ENCODE results near the gene DCDC2C. TPM values are rescaled to one million over a fixed set of nuclear protein-coding genes. Genes with fewer than 3 reads are reported as not detected.
A peak's percentile ranks its signal among the peaks of the same experiment; 100 is the strongest.

DCDC2C gene
- total and polyA plus RNA-seq, 2 of the 4 experiments (the other 2 are of a cell fraction), result not detected

GRCh38 chr2:3657881-3658280 lies 45.5 kb upstream of the DCDC2C start, which contains the start of gene ALLC:
Gene ALLC (plus strand): TSS chr2:3658200. CDS start chr2:3671158, 12,958 bp downstream.
- H3K23ac ChIP-seq (ENCODE audit: low read depth, low read length), result no peak within 1 kb of the TSS
- no peak for ATAC-seq (ENCODE audit: low read depth)
- H4K20me1 ChIP-seq (ENCODE audit: insufficient read depth, low read length), result no peaks in the 10 kb centered on the region
- no peak within 1 kb of the TSS for H4K91ac ChIP-seq (ENCODE audit: insufficient read depth, low read depth, low read length)
- intact Hi-C loops (cut with micrococcal nuclease), result no loop called here
- no peak within 1 kb of the TSS for H3K9ac ChIP-seq (ENCODE audit: low read depth, low read length)
- no peak within 1 kb of the TSS for H3K4me2 ChIP-seq (ENCODE audit: low read depth, low read length)
- no peak within 1 kb of the TSS for H3K56ac ChIP-seq (ENCODE audit: extremely low read depth, insufficient read depth, low read length)
- H3K79me1 ChIP-seq (ENCODE audit: low read depth in 1 of 2, low read length in 2 of 2), result no peaks in the 10 kb centered on the region
- peak within 1 kb of the TSS; percentile 41 for H2AFZ ChIP-seq (replicated peaks; ENCODE audit: low read length, poor library complexity)
- in situ Hi-C loops (cut with MboI; ENCODE audit: low sequenced_read_pairs), result loop anchor here (25.0 kb wide), 1 partner anchor 1796 kb away; no protein-coding TSS in a partner anchor
- no peak within 1 kb of the TSS for H3K4ac ChIP-seq (ENCODE audit: low read depth, low read length)
- no peak within 1 kb of the TSS for H3K14ac ChIP-seq (replicated peaks; ENCODE audit: low read depth, low read length)
- no peaks in the 10 kb centered on the region for H3K36me3 ChIP-seq (ENCODE audit: control insufficient read depth, insufficient read depth, low read length)
- H2BK120ac ChIP-seq (ENCODE audit: low read depth, low read length), result no peak within 1 kb of the TSS
- H3K27ac ChIP-seq (ENCODE audit: insufficient read depth, low read length), result peak within 1 kb of the TSS; percentile 51; the same call in 1 of the 2 replicates
- no peak within 1 kb of the TSS for H3K4me3 ChIP-seq (ENCODE audit: insufficient read depth, low read depth, low read length)
- no peak within 1 kb of the TSS; the same call in 1 of the 2 replicates for H3K18ac ChIP-seq (ENCODE audit: low read depth, low read length)
- ChIA-PET POLR2A (ENCODE audit: unreplicated experiment) (no interaction called here), CTCF (no interaction called here)
- H4K8ac ChIP-seq (ENCODE audit: low read depth in 2 of 2, low read length in 2 of 2), result no peak within 1 kb of the TSS
- H2AK5ac ChIP-seq (ENCODE audit: low read depth, low read length), result no peak within 1 kb of the TSS; the same call in 1 of the 2 replicates
- H2AK9ac ChIP-seq (replicated peaks; ENCODE audit: low read depth, low read length, poor library complexity), result no peak within 1 kb of the TSS
- no peaks in the 10 kb centered on the region for H3K9me1 ChIP-seq (ENCODE audit: insufficient read depth, low read length)
- H3K4me1 ChIP-seq (ENCODE audit: control insufficient read depth, insufficient read depth, low read length), result peaks cover 10% of the 10 kb centered on the region; the same call in 1 of the 2 replicates
- no peak within 1 kb of the TSS; the same call in 2 of the 3 replicates for H2BK15ac ChIP-seq (ENCODE audit: low read depth, low read length)
- no peaks in the 10 kb centered on the region; the same call in 1 of the 2 replicates for H3K27me3 ChIP-seq (ENCODE audit: control insufficient read depth, insufficient read depth, low read length)
- TF ChIP-seq POLR2A (IDR thresholded peaks at IDR 0.05; ENCODE audit: low read depth, low read length) (no peak), RAD21 (IDR thresholded peaks at IDR 0.05; ENCODE audit: low read length) (no peak), MXI1 (IDR thresholded peaks at IDR 0.05; ENCODE audit: borderline replicate concordance, low read depth, low read length) (no peak), NFE2L2 (IDR thresholded peaks at IDR 0.05; ENCODE audit: low read depth, low read length) (no peak), RCOR1 (IDR thresholded peaks at IDR 0.05; ENCODE audit: insufficient replicate concordance, low read length) (no peak), CHD1 (IDR thresholded peaks at IDR 0.05; ENCODE audit: low read depth, low read length) (no peak), CEBPB (IDR thresholded peaks at IDR 0.05; ENCODE audit: low read depth, low read length) (no peak), MAZ (IDR thresholded peaks at IDR 0.05; ENCODE audit: borderline replicate concordance, low read depth, low read length) (no peak), MAFK (IDR thresholded peaks at IDR 0.05; ENCODE audit: low read depth, low read length) (no peak), SMC3 (IDR thresholded peaks at IDR 0.05; ENCODE audit: low read depth, low read length) (no peak), FOS (IDR thresholded peaks at IDR 0.05; ENCODE audit: low read depth, low read length) (no peak), BHLHE40 (IDR thresholded peaks at IDR 0.05; ENCODE audit: low read depth, low read length) (no peak), RFX5 (IDR thresholded peaks at IDR 0.05; ENCODE audit: low read depth, low read length) (no peak), USF2 (IDR thresholded peaks at IDR 0.05; ENCODE audit: low read depth, low read length) (no peak), ELK1 (IDR thresholded peaks at IDR 0.05; ENCODE audit: borderline replicate concordance, low read depth, low read length) (no peak), CTCF (conservative IDR thresholded peaks at IDR 0.05; ENCODE audit: low read depth, low read length) (no peak)
- H2BK20ac ChIP-seq (ENCODE audit: low read depth, low read length), result no peak within 1 kb of the TSS
- no peak within 1 kb of the TSS; the same call in 1 of the 2 replicates for H4K5ac ChIP-seq (ENCODE audit: low read depth, low read length)
- DNase-seq, result no peak
- WGBS, 2 experiments (ENCODE audit: extremely low coverage in 2 of 2, insufficient read length in 1 of 2), result 95% methylated on average over 3 of the region's 7 CpGs; no CpG with 5 or more reads in 1 of the 2 experiments
- no peak within 1 kb of the TSS for H2BK5ac ChIP-seq (ENCODE audit: low read depth, low read length, poor library complexity, severe bottlenecking)
- dilution Hi-C loops (cut with HindIII; ENCODE audit: low sequenced_read_pairs, unreplicated experiment), result no loop called here
- BruUV-seq (replicated peaks), result no TSS peak
- peaks cover 3% of the 10 kb centered on the region; the same call in 1 of the 2 replicates for H3K9me3 ChIP-seq (ENCODE audit: control insufficient read depth, insufficient read depth, low read length)
